A549 (cell line): ENCODE data around the gene ZC3H12C. TPM values are rescaled to one million over a fixed set of nuclear protein-coding genes. Genes with fewer than 3 reads are reported as not detected.
A peak's percentile ranks its signal among the peaks of the same experiment; 100 is the strongest.

Source experiments
- ATAC-seq, 2 experiments: fragments of 200-7000 bp in 1 of 2; fragments of >200 bp in 1 of 2; cut with Nextera tagmentation in 1 of 2; cut with Tn5 transposase in 1 of 2; 3 replicates each; pipeline versions ENCODE4 v1.8.0 to v1.9.1; 2018 to 2020; ENCODE audit warnings: mild to moderate bottlenecking in 1 of 2, moderate library complexity in 1 of 2
- CTCF ChIA-PET: fragments of 300-600 bp; sonication (Branson Sonifier 250); formaldehyde crosslinking; extraction: SDS; loops from one replicate; lab custom pipeline; 2021; ENCODE audit warnings: antibody characterized with exemption, inconsistent platforms; lab: Yijun Ruan, JAX
- POLR2A ChIA-PET: fragments of 350-600 bp; formaldehyde crosslinking; extraction: SDS; loops from one replicate; lab custom pipeline; 2021; ENCODE audit warnings: antibody characterized with exemption, inconsistent platforms; lab: Yijun Ruan, JAX
- DNase-seq, 2 experiments: peaks; one replicate each; pipeline versions ENCODE4 v3.0.0 to v3.0.0-alpha.2; 2011 to 2016; ENCODE audit warnings: low read depth in 1 of 2, low spot score in 1 of 2
- FAIRE-seq: peaks from 2 replicates; lab custom pipeline; 2011; peaks lifted over from hg19 to GRCh38; lab: Jason Lieb, UNC
- H3K27ac ChIP-seq, 2 experiments: fragments of >200 bp; sonication (Bioruptor Twin); formaldehyde crosslinking; 3 replicates each; pipeline ENCODE4 v1.5.1; 2016 to 2017
- H3K4me1 ChIP-seq: fragments of >200 bp; sonication (Bioruptor Twin); formaldehyde crosslinking; 3 replicates; pipeline ENCODE4 v1.6.1; 2016
- H3K4me2 ChIP-seq: fragments of >200 bp; sonication (Bioruptor Twin); formaldehyde crosslinking; 3 replicates; pipeline ENCODE4 v1.6.1; 2016
- H3K4me3 ChIP-seq: fragments of >200 bp; sonication (Bioruptor Twin); formaldehyde crosslinking; 3 replicates; pipeline ENCODE4 v1.5.1; 2016
- H3K9me3 ChIP-seq: fragments of >200 bp; sonication (Bioruptor Twin); formaldehyde crosslinking; 3 replicates; pipeline ENCODE4 v1.6.1; 2016
- CBX8 ChIP-seq: fragments of 200-600 bp; sonication (generic); IDR thresholded peaks from 2 replicates; pipeline ENCODE4 v1.6.1; 2016
- CHD2 ChIP-seq: fragments of 150-350 bp; IDR thresholded peaks from 2 replicates; pipeline ENCODE4 v1.6.1; 2014; ENCODE audit warnings: low read length; ENCODE audit not compliant: partially characterized antibody
- EHF ChIP-seq: fragments of 250-450 bp; sonication (Bioruptor Pico); IDR thresholded peaks from 2 replicates; pipeline ENCODE4 v1.5.0; 2020; ENCODE audit warnings: mild to moderate bottlenecking
- EP300 ChIP-seq, 2 experiments: fragments of >200 bp; sonication (Bioruptor Twin); formaldehyde crosslinking; IDR thresholded peaks; 2 replicates in 1 of 2; 3 replicates in 1 of 2; pipeline ENCODE4 v1.6.1; 2016 to 2017
- HDAC2 ChIP-seq: fragments of 200-600 bp; sonication (generic); IDR thresholded peaks from 2 replicates; pipeline ENCODE4 v1.6.1; 2016
- HEYL ChIP-seq: fragments of 250-450 bp; sonication (Bioruptor Pico); IDR thresholded peaks from 2 replicates; pipeline ENCODE4 v1.8.0; 2021; ENCODE audit warnings: mild to moderate bottlenecking, moderate library complexity
- HOXA7 ChIP-seq: fragments of 250-450 bp; sonication (Bioruptor Pico); IDR thresholded peaks from 2 replicates; pipeline ENCODE4 v1.5.0; 2020; ENCODE audit warnings: mild to moderate bottlenecking, moderate library complexity
- HOXB13 ChIP-seq: fragments of 250-450 bp; sonication (Bioruptor Pico); IDR thresholded peaks from 2 replicates; pipeline ENCODE4 v1.5.0; 2020; ENCODE audit warnings: low read depth, mild to moderate bottlenecking, moderate library complexity
- HOXB5 ChIP-seq: fragments of 250-450 bp; sonication (Bioruptor Pico); IDR thresholded peaks from 2 replicates; pipeline ENCODE4 v1.5.0; 2020; ENCODE audit warnings: mild to moderate bottlenecking, moderate library complexity
- JUNB ChIP-seq: fragments of >200 bp; sonication (Bioruptor Twin); formaldehyde crosslinking; IDR thresholded peaks from 2 replicates; pipeline ENCODE4 v1.6.1; 2016
- KDM1A ChIP-seq: fragments of 200-600 bp; sonication (generic); IDR thresholded peaks from 2 replicates; pipeline ENCODE4 v1.6.1; 2016; ENCODE audit warnings: low read depth, mild to moderate bottlenecking
- KDM5A ChIP-seq: fragments of 200-600 bp; sonication (generic); IDR thresholded peaks from 2 replicates; pipeline ENCODE4 v1.6.1; 2016; ENCODE audit warnings: antibody characterized with exemption, mild to moderate bottlenecking
- MAFK ChIP-seq: fragments of 450-650 bp; IDR thresholded peaks from 2 replicates; pipeline ENCODE4 v1.6.1; 2014; ENCODE audit not compliant: partially characterized antibody
- MAZ ChIP-seq: fragments of 150-350 bp; IDR thresholded peaks from 2 replicates; pipeline ENCODE4 v1.6.1; 2014; ENCODE audit warnings: antibody characterized with exemption, low read depth, low read length, borderline replicate concordance
- MYC ChIP-seq: IDR thresholded peaks from 2 replicates; pipeline ENCODE4 v1.6.1; 2012; ENCODE audit warnings: mild to moderate bottlenecking, inconsistent platforms, low read length, improper control_type of control experiment, borderline replicate concordance
- RAD21 ChIP-seq, 2 experiments: fragments of >200 bp in 1 of 2; sonication (Bioruptor Twin) in 1 of 2; formaldehyde crosslinking in 1 of 2; IDR thresholded peaks in 1 of 2; conservative IDR thresholded peaks in 1 of 2; 2 replicates in 1 of 2; 3 replicates in 1 of 2; pipeline ENCODE4 v1.6.1; 2012 to 2018; ENCODE audit warnings: inconsistent platforms in 1 of 2
- RNF2 ChIP-seq: fragments of 200-600 bp; sonication (generic); IDR thresholded peaks from 2 replicates; pipeline ENCODE4 v1.6.1; 2016; ENCODE audit warnings: low read depth, mild to moderate bottlenecking, antibody characterized with exemption, moderate library complexity, borderline replicate concordance
- SMC3 ChIP-seq: fragments of >200 bp; sonication (Bioruptor Twin); formaldehyde crosslinking; IDR thresholded peaks from 3 replicates; pipeline ENCODE4 v1.6.1; 2018; ENCODE audit warnings: inconsistent platforms
- ZNF302 ChIP-seq: fragments of 250-450 bp; sonication (Bioruptor Pico); IDR thresholded peaks from 2 replicates; pipeline ENCODE4 v1.9.0; 2021; ENCODE audit warnings: inconsistent platforms, mild to moderate bottlenecking, moderate library complexity
- WGBS: methylation state at CpG from one replicate; pipeline ENCODE4 v1.1.6; 2017; ENCODE audit errors: missing lambda C conversion rate; 5-methylcytosine and 5-hydroxymethylcytosine counted together
- polyA plus RNA-seq, 4 experiments: library from polyadenylated mRNA; depleted of rRNA in 3 of 4; stranded (reverse); fragments of >200 nt; fragmentation: RNase III in 1 of 4; extraction: RNeasy Plus Mini Kit Qiagen cat#74134 plus additional on column Dnase treatment in 1 of 4; gene quantifications; 2 replicates in 3 of 4; 3 replicates in 1 of 4; pipeline ENCODE4 v1.2.3, GENCODE V29; 2011 to 2017
- TF ChIP-seq, protein P1 (sequence below): fragments of >200 bp; sonication (Bioruptor Twin); formaldehyde crosslinking; IDR thresholded peaks from 3 replicates; pipeline ENCODE4 v1.5.1; 2016
- TF ChIP-seq, protein P2 (sequence below): fragments of >200 bp; sonication (Bioruptor Twin); formaldehyde crosslinking; IDR thresholded peaks from 3 replicates; pipeline ENCODE4 v1.6.1; 2016
- TF ChIP-seq, protein P3 (sequence below): IDR thresholded peaks from 2 replicates; pipeline ENCODE4 v1.6.1; 2012; ENCODE audit warnings: low read depth, borderline replicate concordance

The ZC3H12C gene
- polyA plus RNA-seq, 2 of the 4 experiments (the other 2 are of a cell fraction) = 3.1 to 12.4 TPM

DNA sequence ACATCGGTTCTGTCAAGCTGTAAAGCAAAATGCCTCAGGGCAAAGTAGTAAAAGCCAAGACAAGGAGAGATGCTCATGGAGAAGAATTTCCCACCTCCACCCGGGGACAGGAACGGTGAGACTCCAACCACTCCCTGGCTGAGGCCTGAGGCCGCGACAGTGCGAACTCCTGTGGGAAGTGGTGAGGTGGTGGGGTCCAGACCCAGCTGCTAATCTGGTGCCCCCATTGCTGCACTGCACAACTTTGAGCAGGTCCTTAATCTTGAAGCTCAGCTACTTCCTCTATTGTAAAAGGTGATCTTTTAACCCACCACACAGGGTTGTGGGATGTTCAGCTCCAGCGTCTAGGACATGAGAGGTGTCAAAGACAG is 83.9 kb downstream of the ZC3H12C start:
- no peak overlapping the region for H3K4me3 ChIP-seq
- FAIRE-seq (no peak), ATAC-seq (no peak), DNase-seq (no peak)
- 79% methylated on average over 7 of the region's 7 CpGs for WGBS
- no peaks in the 10 kb centered on the region for H3K9me3 ChIP-seq
- no peak for TF ChIP-seq HOXB5 (CRISPR knock-in tag)
- H3K4me2 ChIP-seq = no peak overlapping the region
- H3K27ac ChIP-seq = peak overlapping the region; percentile 69 to 70; a peak in 5 of 6 replicates
- H3K4me1 ChIP-seq = peaks cover 36% of the 10 kb centered on the region
- POLR2A ChIA-PET = no interaction called here
- CTCF ChIA-PET = interaction anchor here (1.0 to 4.7 kb wide), 5 partner anchors 15 to 230 kb away, joined by 3 to 27 read pairs (median 4); no protein-coding TSS in a partner anchor

DNA sequence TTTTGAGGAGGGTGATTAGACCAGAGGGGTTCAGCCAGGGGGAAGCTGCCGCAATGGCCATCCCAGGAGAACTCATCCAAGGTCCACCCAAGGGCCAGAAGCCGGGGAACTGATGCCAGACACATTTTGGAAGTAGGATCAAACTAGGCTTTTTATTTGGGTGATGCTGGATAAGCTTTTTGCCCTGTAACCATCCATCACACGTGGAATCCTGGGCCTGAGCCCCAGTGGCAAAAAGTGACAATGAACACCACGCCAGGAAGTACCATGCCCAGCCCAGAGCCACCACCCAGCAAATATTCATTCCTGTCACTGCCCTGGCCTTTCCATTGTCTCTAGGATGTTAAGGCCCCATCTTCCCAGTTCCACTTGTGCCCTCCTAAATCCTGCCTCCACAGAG is 85.9 kb downstream of the ZC3H12C start:
- ATAC-seq = no peak
- peak overlapping the region; percentile 8 to 69; a peak in 3 of 6 replicates for H3K27ac ChIP-seq
- no peak overlapping the region for H3K4me2 ChIP-seq
- DNase-seq = no peak
- H3K9me3 ChIP-seq = no peaks in the 10 kb centered on the region
- WGBS = 80% methylated on average over 4 of the region's 4 CpGs
- H3K4me3 ChIP-seq = no peak overlapping the region
- TF ChIP-seq MAZ = no peak
- TF ChIP-seq, protein P1, sequence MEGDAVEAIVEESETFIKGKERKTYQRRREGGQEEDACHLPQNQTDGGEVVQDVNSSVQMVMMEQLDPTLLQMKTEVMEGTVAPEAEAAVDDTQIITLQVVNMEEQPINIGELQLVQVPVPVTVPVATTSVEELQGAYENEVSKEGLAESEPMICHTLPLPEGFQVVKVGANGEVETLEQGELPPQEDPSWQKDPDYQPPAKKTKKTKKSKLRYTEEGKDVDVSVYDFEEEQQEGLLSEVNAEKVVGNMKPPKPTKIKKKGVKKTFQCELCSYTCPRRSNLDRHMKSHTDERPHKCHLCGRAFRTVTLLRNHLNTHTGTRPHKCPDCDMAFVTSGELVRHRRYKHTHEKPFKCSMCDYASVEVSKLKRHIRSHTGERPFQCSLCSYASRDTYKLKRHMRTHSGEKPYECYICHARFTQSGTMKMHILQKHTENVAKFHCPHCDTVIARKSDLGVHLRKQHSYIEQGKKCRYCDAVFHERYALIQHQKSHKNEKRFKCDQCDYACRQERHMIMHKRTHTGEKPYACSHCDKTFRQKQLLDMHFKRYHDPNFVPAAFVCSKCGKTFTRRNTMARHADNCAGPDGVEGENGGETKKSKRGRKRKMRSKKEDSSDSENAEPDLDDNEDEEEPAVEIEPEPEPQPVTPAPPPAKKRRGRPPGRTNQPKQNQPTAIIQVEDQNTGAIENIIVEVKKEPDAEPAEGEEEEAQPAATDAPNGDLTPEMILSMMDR = no peak
- CTCF ChIA-PET = no interaction called here
- peaks cover 38% of the 10 kb centered on the region for H3K4me1 ChIP-seq
- no peak for FAIRE-seq
- POLR2A ChIA-PET = no interaction called here

DNA sequence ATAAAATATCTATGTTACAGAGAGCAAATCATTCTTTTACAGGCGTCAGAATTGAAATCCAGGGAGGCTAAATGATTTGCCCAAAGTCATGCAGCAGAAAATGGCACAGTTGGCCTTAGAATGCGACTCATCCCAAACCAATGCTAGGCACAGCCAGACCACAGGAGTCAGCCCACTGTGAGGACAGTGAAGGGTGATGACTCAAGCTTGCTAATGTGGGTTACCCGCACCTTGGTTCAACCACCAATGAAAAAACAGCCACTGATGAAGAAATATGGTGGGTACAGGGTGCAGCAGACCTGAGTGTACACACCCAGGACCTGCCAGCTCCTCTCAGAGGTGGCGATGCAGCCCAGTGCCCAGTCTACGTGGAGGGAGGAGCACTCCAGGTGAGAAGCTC is 89.7 kb downstream of the ZC3H12C start:
- CTCF ChIA-PET = interaction anchor here (1.3 kb wide), 1 partner anchor 9 kb away, joined by 5 read pairs; no protein-coding TSS in a partner anchor
- no peak overlapping the region for H3K4me3 ChIP-seq
- H3K4me2 ChIP-seq = peak overlapping the region; percentile 7; the same call in 1 of the 3 replicates
- H3K27ac ChIP-seq = peak overlapping the region; percentile 61 to 68; a peak in 4 of 6 replicates
- no peak for DNase-seq
- FAIRE-seq = no peak
- TF ChIP-seq HDAC2 (no peak), MYC (no peak), ZNF302 (CRISPR knock-in tag) (no peak), HEYL (CRISPR knock-in tag) (no peak), EP300 (IDR thresholded peaks at IDR 0.05) (no peak), KDM1A (no peak), JUNB (no peak), EHF (CRISPR knock-in tag) (no peak), MAFK (no peak), KDM5A (no peak), HOXA7 (CRISPR knock-in tag) (no peak), CHD2 (no peak)
- TF ChIP-seq, protein P2, sequence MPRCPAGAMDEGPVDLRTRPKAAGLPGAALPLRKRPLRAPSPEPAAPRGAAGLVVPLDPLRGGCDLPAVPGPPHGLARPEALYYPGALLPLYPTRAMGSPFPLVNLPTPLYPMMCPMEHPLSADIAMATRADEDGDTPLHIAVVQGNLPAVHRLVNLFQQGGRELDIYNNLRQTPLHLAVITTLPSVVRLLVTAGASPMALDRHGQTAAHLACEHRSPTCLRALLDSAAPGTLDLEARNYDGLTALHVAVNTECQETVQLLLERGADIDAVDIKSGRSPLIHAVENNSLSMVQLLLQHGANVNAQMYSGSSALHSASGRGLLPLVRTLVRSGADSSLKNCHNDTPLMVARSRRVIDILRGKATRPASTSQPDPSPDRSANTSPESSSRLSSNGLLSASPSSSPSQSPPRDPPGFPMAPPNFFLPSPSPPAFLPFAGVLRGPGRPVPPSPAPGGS = no peak
- 59% methylated on average over 5 of the region's 5 CpGs for WGBS
- H3K4me1 ChIP-seq = peaks cover 24% of the 10 kb centered on the region; the same call in 2 of the 3 replicates
- peak in 1 of 2 experiments; percentile 33; a peak in 3 of 6 replicates for ATAC-seq
- POLR2A ChIA-PET = no interaction called here
- no peaks in the 10 kb centered on the region for H3K9me3 ChIP-seq

DNA sequence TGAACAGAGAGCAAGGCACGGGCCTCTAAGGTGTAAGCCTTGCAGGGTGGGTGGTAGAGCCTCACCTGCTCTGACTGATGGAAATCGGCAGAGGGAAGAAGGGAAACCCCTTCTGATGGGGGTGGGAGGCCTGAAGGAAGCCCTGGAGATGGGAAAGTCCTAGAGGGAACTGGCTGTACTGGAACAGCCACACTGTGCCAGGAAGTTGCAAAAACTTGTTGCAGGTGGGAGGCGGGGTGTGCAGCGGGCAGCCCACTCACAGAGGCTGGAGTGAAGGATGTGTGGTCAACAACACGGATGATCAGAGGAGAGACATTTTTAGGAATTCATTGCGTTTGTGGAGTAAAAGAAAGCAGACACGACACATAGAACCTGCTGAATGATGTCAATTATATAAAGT is 91.3 kb downstream of the ZC3H12C start:
- WGBS = 85% methylated on average over 7 of the region's 7 CpGs
- peak overlapping the region; percentile 61 to 68; a peak in 4 of 6 replicates for H3K27ac ChIP-seq
- H3K4me1 ChIP-seq = peaks cover 24% of the 10 kb centered on the region; the same call in 2 of the 3 replicates
- no peak overlapping the region for H3K4me2 ChIP-seq
- no peaks in the 10 kb centered on the region for H3K9me3 ChIP-seq
- DNase-seq = no peak
- no peak for ATAC-seq
- CTCF ChIA-PET = interaction anchor here (1.2 to 1.6 kb wide), 3 partner anchors 11 to 193 kb away, joined by 3 to 6 read pairs (median 4); no protein-coding TSS in a partner anchor
- no peak for FAIRE-seq
- POLR2A ChIA-PET = no interaction called here
- no peak overlapping the region for H3K4me3 ChIP-seq
- TF ChIP-seq HOXA7 (CRISPR knock-in tag) = no peak
- no peak for TF ChIP-seq CHD2
- TF ChIP-seq RAD21 (conservative IDR thresholded peaks at IDR 0.05 in 1 of 2, IDR thresholded peaks at IDR 0.05 in 1 of 2) = no peak
- TF ChIP-seq RNF2 = no peak
- TF ChIP-seq SMC3 = no peak
- TF ChIP-seq CBX8 = no peak
- TF ChIP-seq, protein P3, sequence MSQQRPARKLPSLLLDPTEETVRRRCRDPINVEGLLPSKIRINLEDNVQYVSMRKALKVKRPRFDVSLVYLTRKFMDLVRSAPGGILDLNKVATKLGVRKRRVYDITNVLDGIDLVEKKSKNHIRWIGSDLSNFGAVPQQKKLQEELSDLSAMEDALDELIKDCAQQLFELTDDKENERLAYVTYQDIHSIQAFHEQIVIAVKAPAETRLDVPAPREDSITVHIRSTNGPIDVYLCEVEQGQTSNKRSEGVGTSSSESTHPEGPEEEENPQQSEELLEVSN = no peak
- TF ChIP-seq HOXB13 (CRISPR knock-in tag) = no peak
- TF ChIP-seq, protein P1 = no peak
